MM.1S (cell line): ENCODE data around the gene ENPP4.

Source experiments
- CTCF ChIP-seq: fragments of 300-600 bp; sonication (generic); IDR thresholded peaks from 2 replicates; pipeline ENCODE4 v1.5.1; 2016; ENCODE audit warnings: antibody characterized with exemption, low read length, mixed read lengths
- EZH2 ChIP-seq: fragments of 300-600 bp; sonication (generic); optimal IDR thresholded peaks from 2 replicates; pipeline ENCODE3; 2017; ENCODE audit warnings: low read depth, mild to moderate bottlenecking, antibody characterized with exemption, low read length, mixed read lengths
- EZH2phosphoT487 ChIP-seq: fragments of 300-600 bp; sonication (generic); IDR thresholded peaks from 2 replicates; pipeline ENCODE4 v1.6.1; 2018; ENCODE audit warnings: antibody characterized with exemption, low read length

- no peak for TF ChIP-seq CTCF
- TF ChIP-seq EZH2phosphoT487 = no peak
- no peak for TF ChIP-seq EZH2
These were observed 14.2 kb upstream of the ENPP4 start for GRCh38 chr6:46115634-46116033.
